ENCODE measurements around the gene SPATS2L.

SPATS2L gene

DNA sequence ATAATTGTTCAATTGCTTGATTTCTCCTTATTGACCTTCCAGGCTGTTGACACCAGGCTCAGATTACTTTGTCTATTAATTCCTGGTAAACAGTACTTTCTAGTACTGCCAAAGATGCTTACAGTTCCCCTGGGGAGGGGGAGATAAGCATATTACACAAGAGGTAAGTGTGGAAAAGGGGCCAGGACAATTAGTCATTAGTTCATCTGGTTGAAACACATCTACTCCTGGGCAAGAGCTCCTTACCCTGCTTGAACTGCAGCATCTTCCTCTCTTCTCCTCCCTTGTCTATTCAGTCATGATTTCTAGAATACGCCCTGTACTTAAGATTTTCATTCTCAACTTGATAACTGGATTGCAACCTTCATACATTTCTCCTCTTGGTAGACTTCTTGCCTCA is 10.4 kb upstream of the SPATS2L start:
- DNase-seq (ENCODE audit: low read depth in 2 of 2) = no peak

DNA sequence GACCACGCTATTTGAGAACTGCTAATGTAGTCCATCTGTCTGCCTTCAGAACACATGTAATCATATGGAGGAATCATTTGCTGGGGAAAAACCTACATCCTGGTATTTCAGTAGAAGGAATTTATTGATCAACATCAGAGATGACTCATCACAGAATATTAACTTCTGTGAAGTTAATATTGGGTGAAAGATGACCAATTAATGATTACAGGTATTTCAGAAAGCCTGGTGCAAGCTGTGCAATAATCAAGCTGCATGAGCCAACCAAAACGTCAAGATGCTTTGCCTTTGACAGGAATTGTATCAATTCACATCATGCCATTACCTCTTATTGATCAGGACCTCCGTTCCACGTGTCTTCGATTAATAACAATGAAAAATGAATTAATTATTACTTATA is 9.4 kb upstream of the SPATS2L start:
- no peak for DNase-seq (ENCODE audit: low read depth in 2 of 2)

- no peak for DNase-seq (ENCODE audit: low read depth in 2 of 2)
These were observed 8.5 kb upstream of the SPATS2L start for GRCh38 chr2:200297989-200298388.

GRCh38 chr2:200298816-200299215 is 7.7 kb upstream of the SPATS2L start:
- no peak for DNase-seq (ENCODE audit: low read depth in 2 of 2)

- no peak for DNase-seq (ENCODE audit: low read depth in 2 of 2)
These were observed 6.4 kb upstream of the SPATS2L start for GRCh38 chr2:200300065-200300464.

DNA sequence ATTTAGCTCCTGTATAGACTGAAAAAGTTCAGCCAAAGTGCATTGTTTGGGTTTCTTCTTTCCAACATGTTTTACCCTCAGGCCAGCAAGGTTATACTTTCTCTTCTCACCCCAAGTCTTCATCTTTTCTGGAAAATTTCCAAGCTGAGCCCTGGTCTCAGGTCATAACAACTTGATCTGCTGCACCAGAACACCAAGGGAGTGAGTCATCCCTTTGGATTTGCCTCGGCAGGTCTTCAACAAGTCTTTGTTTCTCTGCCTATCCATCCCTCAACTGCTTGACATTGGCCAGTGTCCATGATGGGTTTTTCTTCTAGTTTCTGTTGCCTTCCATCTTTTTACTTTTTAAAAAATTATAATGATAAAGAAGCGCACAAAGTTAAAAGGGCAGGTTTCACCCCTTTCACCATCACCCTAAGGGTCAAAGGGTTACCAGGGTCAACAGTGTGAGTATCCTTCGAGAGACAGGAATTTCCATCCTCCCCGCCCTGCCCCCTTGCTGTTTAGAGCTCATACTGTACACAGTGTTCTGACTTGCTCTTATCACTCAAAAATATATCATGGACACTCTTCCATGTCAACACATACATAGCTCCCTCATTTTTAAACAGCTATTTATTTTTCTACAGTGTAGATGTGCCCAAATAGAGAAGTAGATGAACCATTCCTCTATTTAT is 5.7 kb upstream of the SPATS2L start:
- DNase-seq (ENCODE audit: low read depth in 2 of 2) = no peak

DNA sequence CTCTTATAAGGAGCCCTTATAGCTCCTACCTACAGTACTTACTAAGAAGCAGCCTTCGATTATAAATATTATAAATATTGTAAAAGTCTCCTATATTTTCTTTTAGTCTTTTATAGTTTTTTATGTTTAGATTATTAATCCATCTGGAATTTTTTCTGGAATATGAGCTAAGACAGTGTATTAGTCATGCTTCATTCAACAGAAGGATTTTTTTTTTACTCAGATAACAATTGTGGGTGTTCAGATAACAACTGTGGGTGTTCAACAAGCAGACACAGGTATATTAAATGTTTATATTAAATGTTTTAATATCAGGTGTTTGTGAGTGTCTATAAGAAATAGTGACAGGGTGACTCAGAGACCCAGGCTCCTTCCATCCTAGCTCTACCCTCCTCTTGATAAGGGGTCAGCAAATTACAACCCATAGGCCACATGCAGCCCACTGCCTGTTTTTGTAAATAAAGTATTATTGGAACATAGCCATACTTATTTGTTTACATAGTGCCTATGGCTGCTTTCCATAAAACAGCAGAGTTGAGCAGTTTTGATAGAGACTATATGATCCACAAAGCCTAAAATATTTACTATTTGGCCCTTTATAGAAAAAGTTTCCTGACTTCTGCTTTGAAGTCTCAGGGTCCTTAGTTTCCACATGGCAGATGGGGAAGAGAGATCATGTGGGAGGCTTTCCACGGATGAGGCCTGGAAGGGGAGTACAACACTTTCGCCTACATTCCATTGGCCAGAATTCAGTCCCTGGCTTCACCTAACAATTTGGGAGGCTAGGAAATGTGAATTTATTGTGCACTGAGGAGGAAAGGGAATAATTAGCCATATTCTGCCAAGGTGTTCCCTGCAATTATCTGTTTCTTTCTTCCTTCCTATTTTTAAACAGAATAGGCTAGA is 4.3 kb upstream of the SPATS2L start:
- no peak for DNase-seq (ENCODE audit: low read depth in 2 of 2)

GRCh38 chr2:200302940-200303727 is 3.4 kb upstream of the SPATS2L start:
- no peak for DNase-seq (ENCODE audit: low read depth in 2 of 2)

DNA sequence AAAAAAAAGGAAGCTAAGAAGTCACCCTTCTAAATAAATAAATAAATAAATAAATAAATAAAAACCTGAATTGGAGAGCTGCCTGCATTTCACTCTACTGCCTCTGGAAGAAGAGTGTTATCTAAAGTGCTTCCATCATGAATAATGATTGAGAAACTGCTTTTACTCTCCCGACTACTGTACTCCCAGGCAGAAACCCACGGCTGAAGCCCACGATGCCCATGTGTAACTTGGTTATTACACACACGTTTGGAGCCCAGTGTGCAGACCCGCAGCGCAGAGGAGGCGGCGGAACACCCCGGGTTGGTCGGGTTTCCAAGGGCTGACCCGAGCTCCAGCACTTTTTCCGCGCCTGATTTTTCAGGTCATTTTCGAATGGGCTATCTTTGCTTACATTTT is 697 bp upstream of the SPATS2L start:
- no peak for DNase-seq (ENCODE audit: low read depth in 2 of 2)

GRCh38 chr2:200306931-200307723 is 634 bp downstream of the SPATS2L start:
- no peak for DNase-seq (ENCODE audit: low read depth in 2 of 2)

GRCh38 chr2:200307724-200308545 is 1.4 kb downstream of the SPATS2L start:
- no peak for DNase-seq (ENCODE audit: low read depth in 2 of 2)

DNA sequence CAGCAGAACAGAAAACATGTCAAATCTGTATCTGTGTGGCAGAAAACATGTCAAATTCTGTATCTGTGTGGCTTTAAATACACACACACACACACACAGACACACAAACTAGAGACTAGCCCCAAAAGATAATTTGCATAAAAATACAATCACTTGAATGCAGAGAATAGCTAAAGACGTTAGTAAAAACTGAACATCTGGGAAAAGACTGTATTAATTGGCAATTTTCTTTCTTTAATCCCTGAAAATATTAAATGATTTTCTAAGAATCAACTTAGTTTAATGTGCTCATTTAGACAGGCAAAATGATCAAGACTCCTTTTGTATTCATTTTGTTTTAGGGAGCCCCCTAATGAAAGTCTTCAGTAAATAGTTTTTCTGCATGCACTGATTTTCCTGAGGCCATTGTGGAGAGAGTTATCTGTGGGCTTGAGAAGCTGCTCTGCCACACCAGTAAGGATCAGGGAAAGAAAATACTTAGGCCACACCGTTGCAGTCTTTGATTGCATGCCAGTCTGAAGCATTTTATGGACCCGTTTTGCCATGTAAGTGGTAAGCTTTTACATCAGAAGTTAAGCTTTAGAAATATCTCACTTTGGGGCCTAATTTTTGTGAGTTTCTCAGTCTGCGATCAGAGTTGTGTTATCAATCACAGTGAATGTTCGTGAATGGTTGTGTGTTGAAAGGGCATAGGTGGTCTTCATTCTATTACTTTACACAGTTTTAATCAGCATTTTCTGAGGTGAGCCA is 2.2 kb downstream of the SPATS2L start:
- DNase-seq (ENCODE audit: low read depth in 2 of 2) = no peak

DNA sequence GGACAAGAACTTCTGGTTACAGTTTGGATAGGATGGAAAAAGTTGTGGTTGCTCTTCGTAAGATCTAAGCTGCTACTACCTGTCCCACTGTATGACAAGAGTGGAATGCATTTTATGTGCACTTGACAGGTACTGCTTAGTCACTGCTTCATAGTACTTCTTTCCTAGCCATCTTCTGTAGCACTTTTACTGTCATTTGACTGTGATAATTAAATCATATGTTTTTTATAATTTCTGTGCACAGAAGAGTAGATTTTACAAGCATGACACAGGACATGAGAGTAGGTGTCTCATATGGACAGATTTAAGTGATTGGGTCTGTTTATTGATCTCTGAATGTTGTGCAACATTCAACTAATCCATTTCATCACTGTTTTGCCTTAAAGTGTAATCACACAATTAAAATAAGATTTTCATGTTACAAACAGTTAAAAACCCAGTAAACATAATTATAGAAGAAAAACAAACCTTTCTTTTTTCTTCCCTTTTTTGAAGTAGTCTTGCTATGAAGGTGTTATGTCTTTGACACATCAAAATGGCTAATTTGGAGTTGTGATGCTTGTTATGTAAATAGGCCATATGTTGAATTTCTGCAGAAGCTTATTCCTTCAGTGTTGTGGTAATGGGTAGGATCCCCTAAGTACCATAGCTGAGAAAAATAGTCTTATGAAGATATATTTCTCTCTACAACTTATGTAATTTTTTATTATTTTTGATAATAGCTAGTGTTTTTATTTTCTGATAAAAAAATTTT is 3.0 kb downstream of the SPATS2L start:
- no peak for DNase-seq (ENCODE audit: low read depth in 2 of 2)

DNA sequence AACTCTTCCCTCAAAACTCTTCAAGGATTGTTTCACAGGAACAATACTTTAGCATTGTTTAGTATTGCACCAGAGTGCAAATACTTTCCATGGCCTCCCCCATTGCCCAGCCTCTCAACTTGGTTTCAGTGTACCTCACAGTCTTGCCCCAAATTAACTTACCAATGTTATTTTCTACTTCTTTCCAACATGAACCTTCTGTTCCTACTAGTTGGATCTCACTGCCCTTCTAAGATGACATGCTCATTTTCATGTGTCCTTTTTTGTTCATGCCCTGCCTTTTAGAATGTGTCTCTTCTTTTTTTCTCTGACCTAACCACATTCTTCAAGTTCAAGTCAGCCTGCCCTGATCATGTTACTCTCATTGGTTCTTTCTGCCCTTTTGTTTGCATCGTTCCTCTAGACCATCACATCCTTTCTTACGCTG is 4.1 kb downstream of the SPATS2L start:
- no peak for DNase-seq (ENCODE audit: low read depth in 2 of 2)

- no peak for DNase-seq (ENCODE audit: low read depth in 2 of 2)
These were observed 4.6 kb downstream of the SPATS2L start for GRCh38 chr2:200311139-200311538.

GRCh38 chr2:200314976-200315567 is 8.6 kb downstream of the SPATS2L start:
- DNase-seq (ENCODE audit: low read depth in 2 of 2) = no peak

GRCh38 chr2:200317975-200318374 is 11.5 kb downstream of the SPATS2L start:
- no peak for DNase-seq (ENCODE audit: low read depth in 2 of 2)

DNA sequence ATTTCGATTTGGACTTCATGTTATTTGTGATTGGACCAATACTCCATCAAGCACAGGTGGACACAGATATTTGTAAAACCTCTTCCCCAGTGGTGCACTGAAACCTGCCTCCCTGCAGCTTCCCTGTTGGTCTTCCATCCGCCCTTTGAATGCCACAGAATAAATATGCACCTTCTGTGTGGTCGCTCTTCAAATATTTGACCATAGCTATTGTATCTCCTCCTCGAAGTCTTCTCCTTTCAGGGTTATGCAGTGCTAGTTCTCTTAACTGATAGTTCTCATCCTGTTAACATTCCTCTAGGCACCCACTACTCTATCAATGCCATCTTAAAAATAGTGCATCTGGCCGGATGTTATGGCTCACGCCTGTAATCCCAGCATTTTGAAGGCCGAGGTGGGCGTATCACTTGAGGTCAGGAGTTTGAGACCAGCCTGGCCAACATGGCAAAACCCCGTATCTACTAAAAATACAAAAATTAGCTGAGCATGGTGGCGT is 12.5 kb downstream of the SPATS2L start:
- DNase-seq (ENCODE audit: low read depth in 2 of 2) = no peak

Data from stimulated activated CD8-positive, alpha-beta memory T cell treated with anti-CD3 and anti-CD28 coated beads, Interleukin-7, amount 100 ng/mL, for 1 hour (primary cell).